ENCODE results near the gene RBM22.

DNA sequence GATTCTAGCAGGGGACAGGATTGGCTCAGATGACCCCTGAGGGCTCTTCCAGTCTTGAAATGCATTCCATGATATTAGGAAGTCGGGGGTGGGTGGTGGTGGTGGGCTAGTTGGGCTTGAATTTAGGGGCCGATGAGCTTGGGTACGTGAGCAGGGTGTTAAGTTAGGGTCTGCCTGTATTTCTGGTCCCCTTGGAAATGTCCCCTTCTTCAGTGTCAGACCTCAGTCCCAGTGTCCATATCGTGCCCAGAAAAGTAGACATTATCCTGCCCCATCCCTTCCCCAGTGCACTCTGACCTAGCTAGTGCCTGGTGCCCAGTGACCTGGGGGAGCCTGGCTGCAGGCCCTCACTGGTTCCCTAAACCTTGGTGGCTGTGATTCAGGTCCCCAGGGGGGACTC lies 42.7 kb downstream of the RBM22 start:
- TF ChIP-seq POLR2AphosphoS5 (IDR thresholded peaks at IDR 0.05; ENCODE audit: low read depth, low read length) (no peak), REST (IDR thresholded peaks at IDR 0.05; ENCODE audit: insufficient read depth in 1 of 2, low read depth in 2 of 2, low read length in 2 of 2) (no peak), SIN3A (IDR thresholded peaks at IDR 0.05; ENCODE audit: borderline replicate concordance, insufficient read depth, low read length) (no peak), TAF1 (IDR thresholded peaks at IDR 0.05; ENCODE audit: borderline replicate concordance, insufficient read depth, low read length) (no peak)

Measured in PFSK-1 (cell line).